ENCODE results near the gene CDC42BPA.

DNA sequence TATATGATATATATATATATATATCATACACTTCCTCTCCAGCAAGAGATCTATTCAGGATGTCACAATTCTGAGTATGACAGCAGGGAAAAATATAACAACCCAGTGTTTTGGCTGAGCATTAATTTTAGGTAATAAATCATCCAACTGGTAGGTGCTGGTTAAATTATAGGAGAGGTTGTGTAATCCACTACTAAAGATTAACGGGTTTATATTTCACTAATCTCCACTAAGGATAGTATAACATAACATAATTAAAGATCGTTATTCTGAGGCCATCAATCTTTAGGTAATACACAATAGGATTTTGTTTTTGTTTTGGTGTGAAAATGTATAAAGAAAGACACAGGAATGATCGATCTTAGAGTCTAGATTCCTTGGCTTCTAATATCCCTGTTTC is 276.0 kb downstream of the CDC42BPA start:
- no peak for TF ChIP-seq POLR2A (IDR thresholded peaks at IDR 0.05)
- TF ChIP-seq, protein P1, sequence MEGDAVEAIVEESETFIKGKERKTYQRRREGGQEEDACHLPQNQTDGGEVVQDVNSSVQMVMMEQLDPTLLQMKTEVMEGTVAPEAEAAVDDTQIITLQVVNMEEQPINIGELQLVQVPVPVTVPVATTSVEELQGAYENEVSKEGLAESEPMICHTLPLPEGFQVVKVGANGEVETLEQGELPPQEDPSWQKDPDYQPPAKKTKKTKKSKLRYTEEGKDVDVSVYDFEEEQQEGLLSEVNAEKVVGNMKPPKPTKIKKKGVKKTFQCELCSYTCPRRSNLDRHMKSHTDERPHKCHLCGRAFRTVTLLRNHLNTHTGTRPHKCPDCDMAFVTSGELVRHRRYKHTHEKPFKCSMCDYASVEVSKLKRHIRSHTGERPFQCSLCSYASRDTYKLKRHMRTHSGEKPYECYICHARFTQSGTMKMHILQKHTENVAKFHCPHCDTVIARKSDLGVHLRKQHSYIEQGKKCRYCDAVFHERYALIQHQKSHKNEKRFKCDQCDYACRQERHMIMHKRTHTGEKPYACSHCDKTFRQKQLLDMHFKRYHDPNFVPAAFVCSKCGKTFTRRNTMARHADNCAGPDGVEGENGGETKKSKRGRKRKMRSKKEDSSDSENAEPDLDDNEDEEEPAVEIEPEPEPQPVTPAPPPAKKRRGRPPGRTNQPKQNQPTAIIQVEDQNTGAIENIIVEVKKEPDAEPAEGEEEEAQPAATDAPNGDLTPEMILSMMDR (IDR thresholded peaks at IDR 0.05) = no peak
- TF ChIP-seq POLR2AphosphoS5 (IDR thresholded peaks at IDR 0.05) = no peak
- TF ChIP-seq EP300 (IDR thresholded peaks at IDR 0.05) = no peak

Data from stomach (tissue), 4 donors.